ENCODE measurements around the gene NEB.
"Not testable (repeated sequence)": the region's sequence is repeated elsewhere in the genome, so short reads cannot be mapped to it uniquely, and the experiment has no call there.

The NEB gene

DNA sequence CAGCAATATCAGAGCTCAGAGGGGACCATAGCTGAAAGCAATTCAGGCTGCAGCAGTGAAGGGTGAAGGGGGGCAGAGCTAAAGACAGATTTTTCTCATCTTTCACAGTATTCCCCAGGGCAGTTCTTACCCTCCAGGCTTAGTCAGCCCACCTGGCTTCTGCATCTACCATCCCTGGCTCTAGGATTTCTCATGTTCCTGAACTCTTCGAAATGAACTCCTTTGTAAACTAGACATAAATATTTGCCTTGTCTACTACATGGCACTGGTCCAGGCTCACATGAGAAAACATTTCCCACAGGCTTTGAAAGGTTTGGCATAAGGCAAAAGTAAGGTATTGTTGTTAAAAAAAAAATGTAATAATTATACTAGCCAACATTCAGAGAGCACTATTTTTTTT, 23.6 kb upstream of the NEB start:
- no peak for DNase-seq (ENCODE audit: low read depth)

DNA sequence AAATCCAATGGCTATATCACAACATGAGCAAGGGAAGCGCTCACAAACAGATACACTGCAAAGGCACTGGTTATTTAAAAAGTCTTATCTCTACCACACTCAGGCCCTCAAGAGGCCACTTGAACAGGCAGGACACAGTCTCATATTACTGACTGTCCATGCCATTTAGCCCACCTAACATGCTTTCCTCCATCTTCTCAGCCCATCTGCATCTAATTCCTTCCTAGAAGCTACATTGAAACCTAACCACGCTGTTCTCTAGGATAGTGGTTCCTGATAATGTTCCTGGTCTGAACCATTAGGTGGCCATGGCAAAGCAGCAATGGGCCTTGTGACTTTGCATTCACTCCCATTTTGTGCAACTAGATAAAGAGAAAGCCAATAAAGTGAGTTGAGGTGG, 22.5 kb upstream of the NEB start:
- no peak for DNase-seq (ENCODE audit: low read depth)

- no peak for DNase-seq (ENCODE audit: low read depth)
Observed at GRCh38 chr2:151754253-151754897, 20.1 kb upstream of the NEB start.

GRCh38 chr2:151753540-151753939, 19.3 kb upstream of the NEB start:
- DNase-seq (ENCODE audit: low read depth) = no peak

DNA sequence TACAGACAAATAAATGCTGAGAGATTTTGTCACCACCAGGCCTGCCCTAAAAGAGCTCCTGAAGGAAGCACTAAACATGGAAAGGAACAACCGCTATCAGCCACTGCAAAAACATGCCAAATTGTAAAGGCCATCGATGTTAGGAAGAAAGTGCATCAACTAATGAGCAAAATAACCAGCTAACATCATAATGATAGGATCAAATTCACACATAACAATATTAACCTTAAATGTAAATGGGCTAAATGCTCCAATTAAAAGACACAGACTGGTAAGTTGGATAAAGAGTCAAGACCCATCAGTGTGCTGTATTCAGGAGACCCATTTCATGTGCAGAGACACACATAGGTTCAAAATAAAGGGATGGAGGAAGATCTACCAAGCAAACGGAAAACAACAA, 11.0 kb upstream of the NEB start:
- DNase-seq (ENCODE audit: low read depth) = not testable (repeated sequence)

DNA sequence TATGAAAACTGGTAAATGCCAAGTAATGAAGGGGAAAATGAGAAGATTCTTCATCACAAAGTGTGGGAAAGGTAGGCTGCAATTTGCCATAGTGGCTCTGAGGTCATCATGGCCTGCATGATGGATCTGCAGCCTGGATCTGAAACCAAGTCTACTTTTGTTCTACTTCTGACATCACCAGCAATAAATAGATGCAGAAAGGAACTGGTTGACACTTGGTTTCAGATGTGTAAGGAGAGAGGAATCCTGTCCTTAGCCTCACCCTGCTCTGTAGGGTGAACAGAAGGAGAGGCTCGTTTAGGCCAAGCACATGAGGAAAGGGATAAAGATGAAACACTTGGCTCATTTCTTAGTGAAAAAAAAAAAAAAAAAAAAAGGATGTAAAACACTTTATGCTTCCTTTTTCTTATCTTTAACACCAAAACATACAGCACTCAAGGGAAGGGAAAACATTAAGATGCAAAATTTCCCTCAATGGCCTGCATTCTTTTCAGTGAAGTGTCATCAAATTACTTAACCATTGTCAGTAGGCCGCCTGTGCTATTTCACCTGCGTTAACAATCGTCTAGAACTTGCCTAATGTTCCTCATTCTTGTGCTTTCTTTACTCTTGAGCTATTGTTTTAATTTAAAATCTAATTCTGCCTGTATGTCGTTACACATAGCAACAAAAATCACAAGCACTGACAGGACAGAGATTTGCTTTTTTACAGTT, 3.9 kb downstream of the NEB start:
- no peak for DNase-seq (ENCODE audit: low read depth)

DNA sequence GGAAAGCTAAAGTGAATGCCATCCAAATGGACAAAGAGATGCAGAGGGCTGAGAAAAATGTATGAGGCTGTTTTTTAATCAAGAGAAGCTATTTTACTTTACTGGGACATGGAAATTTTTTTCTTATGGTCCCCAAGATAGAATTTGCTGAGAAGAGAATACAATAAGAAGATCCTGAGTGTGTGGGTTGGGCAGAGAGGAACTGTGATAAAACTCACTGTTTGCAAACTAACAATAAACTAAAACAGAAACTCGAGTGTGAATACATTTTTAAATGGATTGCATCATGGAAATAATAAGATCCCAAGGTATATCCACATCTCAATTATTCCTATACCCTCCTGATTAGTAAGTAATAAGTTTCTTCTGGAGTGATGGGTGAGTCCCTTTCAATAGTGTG, 4.4 kb downstream of the NEB start:
- DNase-seq (ENCODE audit: low read depth) = no peak

GRCh38 chr2:151729415-151729811, 4.9 kb downstream of the NEB start:
- no peak for DNase-seq (ENCODE audit: low read depth)

- no peak for DNase-seq (ENCODE audit: low read depth)
Observed at GRCh38 chr2:151728804-151729414, 5.4 kb downstream of the NEB start.

DNA sequence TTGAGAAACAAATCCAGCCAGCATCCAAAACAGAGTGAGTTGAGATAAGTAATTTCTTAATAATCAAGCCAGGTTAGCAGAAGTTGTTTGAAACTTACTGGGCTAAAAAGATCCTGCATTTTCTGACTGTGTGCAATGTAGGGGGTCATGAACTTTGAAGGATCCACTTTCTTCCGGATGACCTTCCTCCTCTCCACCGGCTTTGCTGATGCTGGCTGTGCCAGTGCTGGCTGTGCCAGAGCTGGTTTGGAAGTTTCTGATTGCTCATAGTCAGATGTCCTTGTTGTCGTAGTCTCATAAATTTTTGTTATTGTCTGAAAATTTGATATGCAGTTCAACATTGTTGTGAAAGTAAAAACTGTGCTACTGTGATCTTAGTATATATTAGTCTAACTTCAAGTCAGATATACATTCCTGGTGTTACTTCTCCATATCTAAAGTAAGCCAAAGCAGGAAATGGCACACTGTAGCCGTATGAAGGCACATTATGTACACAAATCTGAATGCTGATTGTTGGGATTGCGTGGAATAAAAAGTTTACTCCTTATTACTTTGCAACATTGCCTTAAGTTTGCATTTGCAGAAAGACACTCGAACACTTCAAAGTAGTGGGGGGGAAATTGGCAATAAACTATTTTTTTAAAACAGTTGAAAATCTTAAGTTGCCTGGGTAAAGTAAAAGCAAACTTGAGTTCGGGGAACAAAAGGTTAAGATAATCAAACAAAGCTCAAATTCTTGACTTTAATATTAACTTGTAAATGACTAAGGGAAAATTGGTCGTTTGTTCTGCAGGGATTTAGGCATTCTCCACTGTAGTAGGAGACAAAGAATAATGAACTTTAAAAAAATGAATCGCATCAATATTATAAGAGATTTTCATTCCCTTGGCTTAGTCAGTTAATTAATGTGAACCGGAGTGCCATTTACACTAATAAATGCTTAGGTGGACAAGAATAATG, 6.4 kb downstream of the NEB start:
- DNase-seq (ENCODE audit: low read depth) = no peak

DNA sequence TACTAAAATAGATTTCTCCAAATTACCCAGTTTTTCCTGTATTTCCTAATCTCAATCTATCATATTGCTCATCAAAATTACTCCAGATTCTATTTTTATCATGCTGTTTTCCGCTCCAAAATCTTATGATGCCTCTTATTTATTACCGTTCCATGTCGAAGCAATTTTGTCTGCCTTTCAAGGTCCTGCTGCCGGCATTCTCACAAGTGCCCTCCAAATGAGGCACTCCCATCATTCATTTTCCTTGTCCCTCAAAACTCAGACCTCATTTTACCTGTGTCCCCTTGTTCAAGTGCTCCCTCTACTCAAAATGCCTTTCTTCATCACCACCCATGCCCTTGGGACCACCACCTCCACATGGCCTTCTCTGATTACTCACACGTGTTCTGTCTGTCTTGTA, 13.1 kb downstream of the NEB start:
- no peak for DNase-seq (ENCODE audit: low read depth)

DNA sequence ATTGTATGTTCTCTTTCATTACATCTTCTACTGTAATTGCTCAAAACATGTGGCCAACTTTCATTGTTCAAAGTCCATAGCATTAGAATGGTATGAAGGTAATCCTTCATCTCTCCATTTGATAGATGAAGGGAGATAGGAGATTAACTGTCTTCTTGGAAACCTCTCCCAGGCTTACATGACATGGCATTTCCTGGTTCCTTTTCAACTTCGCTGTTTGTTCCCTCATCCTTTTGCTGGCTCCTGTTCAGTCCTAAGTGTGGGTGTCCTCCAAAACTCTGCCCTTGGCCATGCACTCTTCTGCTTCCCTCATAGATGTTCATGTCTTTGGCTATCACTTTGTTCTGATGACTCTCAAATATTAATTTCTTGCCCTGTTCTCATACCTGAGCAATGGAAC, 13.8 kb downstream of the NEB start:
- no peak for DNase-seq (ENCODE audit: low read depth)

- DNase-seq (ENCODE audit: low read depth) = no peak
Observed at GRCh38 chr2:151718796-151719195, 15.5 kb downstream of the NEB start.

GRCh38 chr2:151718247-151718646, 16.0 kb downstream of the NEB start:
- no peak for DNase-seq (ENCODE audit: low read depth)

- no peak for DNase-seq (ENCODE audit: low read depth)
Observed at GRCh38 chr2:151716721-151717120, 17.6 kb downstream of the NEB start.

DNA sequence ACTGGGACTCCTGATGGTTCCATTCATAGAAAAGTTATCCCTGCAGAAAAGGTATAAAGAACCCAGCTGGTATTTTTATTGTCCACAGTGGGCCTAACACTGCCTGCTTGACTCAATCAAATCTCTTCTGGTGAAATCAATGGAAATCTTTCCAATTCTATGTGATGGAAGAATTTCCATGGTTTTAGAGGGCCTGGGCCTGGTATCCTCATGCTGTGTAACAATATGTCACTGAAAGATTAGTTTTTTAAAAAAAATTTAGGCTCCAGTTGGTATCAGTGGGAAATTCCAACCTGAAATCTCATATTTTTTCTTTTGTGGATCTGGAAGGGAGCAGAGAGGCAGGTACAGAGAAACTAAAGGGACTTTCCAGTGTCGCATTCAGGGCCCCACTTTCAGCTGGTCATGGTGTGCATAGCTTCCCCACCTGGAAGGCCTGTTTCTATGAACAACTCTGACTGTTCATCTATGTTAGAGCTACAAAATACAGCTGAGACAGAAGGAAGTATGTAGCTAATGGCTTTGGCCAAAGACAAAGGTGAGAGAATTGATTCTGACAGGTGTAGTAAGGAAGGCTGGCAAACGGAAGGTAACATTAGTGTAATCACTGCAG, 20.9 kb downstream of the NEB start:
- no peak for DNase-seq (ENCODE audit: low read depth)

GRCh38 chr2:151711025-151711424, 23.3 kb downstream of the NEB start:
- DNase-seq (ENCODE audit: low read depth) = no peak

DNA sequence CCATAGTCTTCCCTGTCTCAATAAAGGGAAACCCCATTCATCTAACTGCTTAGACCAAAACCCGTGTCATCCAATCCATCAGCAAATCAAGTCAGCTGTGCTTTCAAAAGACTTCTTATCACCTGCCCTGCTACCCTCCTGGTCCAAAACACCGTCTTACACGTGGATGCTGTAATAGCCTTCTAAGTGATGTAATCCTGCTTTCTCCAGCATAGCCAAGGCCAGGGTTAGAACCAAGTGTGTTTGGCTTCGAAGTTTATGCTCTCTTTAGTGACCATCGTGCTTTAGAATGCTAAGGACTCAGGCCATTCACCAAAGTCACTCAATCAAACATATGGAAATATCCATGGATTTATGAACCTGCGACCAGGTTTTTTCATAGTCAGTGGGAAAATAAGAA, 25.5 kb downstream of the NEB start:
- no peak for DNase-seq (ENCODE audit: low read depth)

DNA sequence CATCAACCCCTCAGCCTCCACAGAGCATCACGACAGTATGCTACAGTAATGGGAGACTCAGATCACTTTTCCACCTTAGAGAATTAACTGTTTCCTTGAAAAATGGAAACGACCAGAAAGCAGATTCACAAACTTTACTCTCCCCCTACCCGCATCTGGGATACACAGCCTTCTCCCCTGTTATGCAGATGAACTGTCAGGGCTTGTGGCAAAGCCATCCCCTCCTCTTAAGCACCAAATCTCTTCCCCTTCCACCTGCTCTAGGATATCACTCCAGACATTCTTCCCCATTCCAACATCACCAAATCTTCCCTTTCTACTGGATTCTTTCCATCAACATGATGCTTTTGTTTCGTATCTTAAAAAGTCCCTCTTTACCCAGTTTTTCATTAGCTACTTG, 26.4 kb downstream of the NEB start:
- DNase-seq (ENCODE audit: low read depth) = no peak

GRCh38 chr2:151704480-151704961, 29.8 kb downstream of the NEB start:
- DNase-seq (ENCODE audit: low read depth) = not testable (repeated sequence)

DNA sequence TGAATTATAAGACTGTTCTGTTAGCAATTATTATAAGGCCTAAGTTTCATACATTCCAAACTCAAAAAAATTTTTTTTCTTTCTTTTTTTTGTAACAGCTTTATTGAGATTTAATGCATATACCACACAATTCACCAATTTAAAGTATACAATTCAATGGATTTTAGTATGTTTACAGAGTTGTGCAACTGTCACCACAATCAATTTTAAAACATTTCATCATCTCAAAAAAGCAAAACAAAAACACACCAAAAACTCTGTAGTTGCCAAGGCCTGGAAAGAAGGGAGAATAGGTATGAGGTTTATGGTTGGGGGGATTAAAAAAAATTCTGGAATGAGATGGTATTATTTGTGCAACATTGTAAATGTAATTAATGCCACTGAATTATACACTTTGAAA, 36.1 kb downstream of the NEB start:
- not testable (repeated sequence) for DNase-seq (ENCODE audit: low read depth)

DNA sequence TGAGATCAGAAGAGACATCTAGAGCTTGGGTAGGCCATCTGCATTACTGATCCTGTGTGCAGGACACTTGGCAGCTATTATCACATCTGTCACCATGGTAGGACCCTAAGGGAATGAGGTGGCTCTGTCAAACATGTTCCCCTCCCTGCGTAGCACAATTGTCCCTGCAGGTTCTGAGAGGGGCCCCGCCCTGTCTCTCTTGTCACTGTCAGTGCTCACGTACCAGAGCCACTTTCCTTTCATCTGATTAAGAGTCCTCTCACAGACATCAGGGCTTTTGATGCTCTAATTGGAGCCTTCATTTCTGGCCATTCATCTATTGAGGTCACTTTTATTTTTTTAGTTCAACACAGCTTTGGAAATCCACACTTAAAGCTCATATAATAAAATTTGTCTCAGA, 38.5 kb downstream of the NEB start:
- no peak for DNase-seq (ENCODE audit: low read depth)
